Heart right ventricle (tissue), 16 donors: Measurements from ENCODE around the gene IL17C. TPM values are rescaled to one million over a fixed set of nuclear protein-coding genes. Genes with fewer than 3 reads are reported as not detected.
"Not testable (repeated sequence)": the region's sequence is repeated elsewhere in the genome, so short reads cannot be mapped to it uniquely, and the experiment has no call there.

Source experiments
- ATAC-seq, 8 donors: fragments of 200-7000 bp; cut with Tn5 transposase; one replicate each; pipeline ENCODE4 v1.9.1; 2020; ENCODE audit warnings: mild to moderate bottlenecking in 8 of 8, moderate library complexity in 8 of 8, moderate number of reproducible peaks in 1 of 8
- DNase-seq, 2 donors: peaks; one replicate each; pipeline ENCODE4 v3.0.0-alpha.2; 2020
- H3K27ac ChIP-seq, 10 donors: fragments of 200-600 bp; sonication (generic) in 2 of 10; one replicate each; pipeline versions ENCODE4 v1.5.0 to v1.8.0; 2020 to 2022; ENCODE audit warnings: mild to moderate bottlenecking in 3 of 10
- H3K27me3 ChIP-seq, 7 donors: fragments of 200-600 bp; one replicate each; pipeline ENCODE4 v1.8.0; 2021 to 2022; ENCODE audit warnings: mild to moderate bottlenecking in 2 of 7
- H3K36me3 ChIP-seq, 9 donors: fragments of 200-600 bp; sonication (generic) in 1 of 9; one replicate each; pipeline versions ENCODE4 v1.5.0 to v1.8.0; 2020 to 2022; ENCODE audit warnings: mild to moderate bottlenecking in 2 of 9
- H3K4me1 ChIP-seq, 9 donors: fragments of 200-600 bp; sonication (generic) in 1 of 9; one replicate each; pipeline versions ENCODE4 v1.5.0 to v1.8.0; 2020 to 2022; ENCODE audit warnings: mild to moderate bottlenecking in 4 of 9
- H3K4me3 ChIP-seq, 10 donors: fragments of 200-600 bp; sonication (generic) in 2 of 10; one replicate each; pipeline versions ENCODE4 v1.5.0 to v1.8.0; 2020 to 2022; ENCODE audit warnings: mild to moderate bottlenecking in 7 of 10, moderate library complexity in 2 of 10
- H3K9me3 ChIP-seq, 11 donors: fragments of 200-600 bp in 10 of 11; sonication (generic) in 2 of 11; one replicate each; pipeline versions ENCODE4 v1.5.0 to v1.8.0; 2013 to 2022; ENCODE audit warnings: mild to moderate bottlenecking in 2 of 11, control low read depth in 1 of 11, moderate library complexity in 1 of 11
- CTCF ChIP-seq, 9 donors: fragments of 200-600 bp; sonication (generic) in 2 of 9; IDR thresholded peaks; one replicate each; pipeline versions ENCODE4 v1.5.0 to v1.8.0; 2021 to 2022; ENCODE audit warnings: antibody characterized with exemption in 9 of 9, mild to moderate bottlenecking in 5 of 9, moderate library complexity in 1 of 9
- whole genome bisulfite sequencing, 2 donors: extraction: QIAGEN DNeasy Blood & Tissue Kit; methylation state at CpG; one replicate each; pipeline ENCODE4 v1.1.7; 2013; ENCODE audit warnings: inconsistent platforms in 1 of 2; 5-methylcytosine and 5-hydroxymethylcytosine counted together
- intact Hi-C, 10 donors: fragments of 100-400 bp; cut with DNase I; formaldehyde crosslinking; loops; one replicate each; pipeline versions ENCODE4 v1.11.1 to v1.14.2; 2022
- polyA plus RNA-seq, 2 donors: library from polyadenylated mRNA; stranded (reverse); fragments of 200-250 nt; gene quantifications; one replicate each; pipeline ENCODE4 v1.2.3, GENCODE V29; 2013
- total RNA-seq, 10 donors: library from RNA; stranded (reverse); fragmentation: NEBNext Ultra II Directional in 3 of 10; extraction: Animal tissue kit (Norgen Biotek cat#: 25700) in 3 of 10; gene quantifications; one replicate each; pipeline versions ENCODE4 v1.2.1 to v1.2.4, GENCODE V29; 2021 to 2023
- donor health status: Arrhythmogenic right ventricular cardiomyopathy.
- donor health status: ischemic (EF 13 %, LVEDD 7.1; RV severe dilation, severe dysfunction).
- donor health status: healthy with polysubstance abuse.
- donor health status: DM: no; HTN: yes; CAD: no.
- donor health status: DM: no; HTN: no; CAD: no.
- donor health status: ischemic (EF 25% LVEDD 6.9; RV normal size, moderate dysfunction).
- donor health status: ischemic (EF 25% LVEDD 5.7; RV mildly dilated, moderate dysfunction).
- donor health status: healthy.
- donor health status: DM: yes; HTN: yes; CAD: no.
- donor health status: Ischemic cardiomyopathy.
- donor health status: ischemic (EF 35%, LVEDD 5.7; RV mildly dilated, moderate dysfunction).
- donor health status: nonischemic (EF 11% LVEDD 7.7; RV severe dilation, severe dysfunction).
- donor health status: DM: yes; HTN: yes; CAD: no.
- donor health status: PGD.
- donor health status: ischemic (EF 29% LVEDD 5.4; RV normal size, mild dysfunction).
- donor health status: nonischemic (EF 23%, LVEDD 6.1; RV moderate dilation, normal function).

Gene IL17C
- total and polyA plus RNA-seq, 12 donors, result not detected

- Histone ChIP-seq H3K36me3 (peaks cover 0 to 6% (median 0%) of the 10 kb centered on the region in 9 donors), H3K27me3 (no peaks in the 10 kb centered on the region), H3K27ac (no peak overlapping the region), H3K4me1 (peaks cover 2 to 42% (median 27%) of the 10 kb centered on the region in 9 donors), H3K4me3 (no peak overlapping the region), H3K9me3 (no peaks in the 10 kb centered on the region)
- 48 to 51% methylated on average over 5 of the region's 5 CpGs for WGBS, 2 donors
- no peak for DNase-seq
- peak in 2 of 9 donors; percentile 17 to 19 for TF ChIP-seq CTCF (IDR thresholded peaks at IDR 0.05)
- no peak for ATAC-seq
- intact Hi-C loops, result loop anchor here in 1 of 10 donors (10.0 kb wide), 1 partner anchor 73 kb away; no protein-coding TSS in a partner anchor
These were observed 29.1 kb downstream of the IL17C start for GRCh38 chr16:88667461-88667860.

- peaks cover 0 to 12% (median 0%) of the 10 kb centered on the region in 9 donors for H3K36me3 ChIP-seq
- H3K27me3 ChIP-seq, H3K27ac ChIP-seq, H3K9me3 ChIP-seq, ATAC-seq, H3K4me3 ChIP-seq, DNase-seq: not testable (repeated sequence)
- H3K4me1 ChIP-seq, result peaks cover 0 to 47% (median 27%) of the 10 kb centered on the region in 9 donors
- 88 to 94% methylated on average over 8 of the region's 8 CpGs for WGBS, 2 donors
- intact Hi-C loops, result loop anchor here in 1 of 10 donors (10.0 kb wide), 1 partner anchor 75 kb away; no protein-coding TSS in a partner anchor
These were observed 31.1 kb downstream of the IL17C start for GRCh38 chr16:88669493-88669892.

GRCh38 chr16:88669980-88670379, 31.6 kb downstream of the IL17C start:
- DNase-seq, result no peak
- ATAC-seq, result no peak
- intact Hi-C loops, result loop anchor here in 1 of 10 donors (10.0 kb wide), 1 partner anchor 75 kb away; no protein-coding TSS in a partner anchor
- H3K4me3 ChIP-seq, result no peak overlapping the region
- no peak overlapping the region for H3K27ac ChIP-seq
- no peak for TF ChIP-seq CTCF (IDR thresholded peaks at IDR 0.05)
- peaks cover 0 to 12% (median 0%) of the 10 kb centered on the region in 9 donors for H3K36me3 ChIP-seq
- WGBS, 2 donors, result 78 to 84% methylated on average over 10 of the region's 10 CpGs
- H3K27me3 ChIP-seq, result no peaks in the 10 kb centered on the region
- peaks cover 0 to 47% (median 27%) of the 10 kb centered on the region in 9 donors for H3K4me1 ChIP-seq
- H3K9me3 ChIP-seq, result no peaks in the 10 kb centered on the region

GRCh38 chr16:88671806-88672205, 33.4 kb downstream of the IL17C start:
- Histone ChIP-seq H3K4me3 (no peak overlapping the region), H3K9me3 (no peaks in the 10 kb centered on the region), H3K36me3 (peaks cover 0 to 12% (median 0%) of the 10 kb centered on the region in 9 donors), H3K27me3 (no peaks in the 10 kb centered on the region), H3K27ac (peak overlapping the region in 1 of 10 donors; percentile 86), H3K4me1 (peaks cover 0 to 43% (median 19%) of the 10 kb centered on the region in 9 donors)
- WGBS, 2 donors, result 81 to 84% methylated on average over 23 of the region's 23 CpGs
- intact Hi-C loops, result no loop called here
- DNase-seq (no peak), ATAC-seq (peak in 6 of 8 donors; percentile 1 to 45 (median 10))
- TF ChIP-seq CTCF (IDR thresholded peaks at IDR 0.05), result no peak

- intact Hi-C loops, result no loop called here
- Histone ChIP-seq H3K27ac (peak overlapping the region in 8 of 10 donors; percentile 59 to 86 (median 78)), H3K36me3 (peaks cover 0 to 12% (median 0%) of the 10 kb centered on the region in 9 donors), H3K4me3 (no peak overlapping the region), H3K27me3 (no peaks in the 10 kb centered on the region), H3K9me3 (no peaks in the 10 kb centered on the region), H3K4me1 (peaks cover 0 to 37% (median 17%) of the 10 kb centered on the region in 9 donors)
- ATAC-seq (peak in 5 of 8 donors; percentile 11 to 45 (median 29)), DNase-seq (no peak)
- peak in 4 of 9 donors; percentile 12 to 26 (median 18) for TF ChIP-seq CTCF (IDR thresholded peaks at IDR 0.05)
- 54 to 56% methylated on average over 11 of the region's 11 CpGs for WGBS, 2 donors
These were observed 34.4 kb downstream of the IL17C start for GRCh38 chr16:88672776-88673175.
